GM19455 (cell line): ENCODE data around the gene ST6GALNAC2.
"Not testable (repeated sequence)": the region's sequence is repeated elsewhere in the genome, so short reads cannot be mapped to it uniquely, and the experiment has no call there.

ENCODE experiments used
- ATAC-seq: cut with Tn5 transposase; IDR thresholded peaks from one replicate; pipeline ENCODE4 v1.9.1; 2021; ENCODE audit not compliant: unreplicated experiment

The ST6GALNAC2 gene

DNA sequence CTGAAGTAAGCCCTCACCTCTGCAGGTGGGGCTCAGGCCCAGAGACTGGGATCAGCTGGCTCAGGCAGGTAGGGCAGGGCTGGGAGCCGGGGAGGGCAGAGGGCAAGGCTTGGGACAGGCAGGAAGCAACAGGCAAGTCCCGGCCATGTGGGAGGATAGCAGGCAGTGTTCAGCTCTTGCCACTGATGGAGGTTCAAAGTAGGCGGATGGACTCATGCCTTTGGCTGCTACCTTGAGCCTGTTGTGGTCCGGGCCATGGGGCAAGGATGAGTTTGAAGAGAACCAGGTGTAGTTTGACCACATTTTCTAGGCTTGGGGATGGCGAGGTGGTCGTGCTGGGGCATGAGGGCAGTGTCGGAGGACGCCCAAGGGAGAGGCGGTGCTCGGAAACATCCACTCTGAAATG lies 43.1 kb downstream of the ST6GALNAC2 start:
- no peak for ATAC-seq

DNA sequence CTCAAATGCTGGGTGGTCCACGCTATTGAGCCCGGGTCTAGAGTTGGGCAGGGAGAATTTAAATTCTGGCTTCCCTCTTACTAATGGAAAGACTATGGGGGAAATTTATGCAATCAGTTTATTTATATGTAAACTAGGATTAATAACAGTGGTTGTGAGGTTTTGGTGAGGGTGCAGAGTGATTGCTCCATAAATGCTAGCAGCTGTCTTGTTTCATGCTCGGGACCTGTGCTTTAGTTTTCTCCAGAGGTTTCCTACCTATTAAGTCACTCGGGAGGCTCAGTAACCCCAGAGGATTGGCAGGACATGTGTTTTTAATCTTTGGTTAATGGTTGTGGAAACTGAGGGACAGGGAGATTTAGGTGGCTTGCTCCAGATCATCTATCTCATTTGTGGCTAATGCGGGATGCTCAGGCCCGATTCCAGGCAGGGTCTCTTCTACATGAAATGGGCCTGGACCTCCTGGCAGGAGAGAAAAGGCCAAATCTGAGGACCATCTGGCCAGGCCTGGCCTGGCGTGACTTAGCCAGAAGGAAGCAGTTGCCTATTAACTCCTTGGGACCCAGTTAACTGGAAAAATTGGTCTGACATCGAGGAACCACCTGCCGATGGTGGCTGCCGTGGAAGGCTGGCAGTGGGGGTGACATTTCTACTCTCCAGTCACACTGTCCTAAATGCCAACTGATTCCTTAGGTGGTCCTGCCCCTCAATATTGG lies 43.8 kb downstream of the ST6GALNAC2 start:
- ATAC-seq: no peak

DNA sequence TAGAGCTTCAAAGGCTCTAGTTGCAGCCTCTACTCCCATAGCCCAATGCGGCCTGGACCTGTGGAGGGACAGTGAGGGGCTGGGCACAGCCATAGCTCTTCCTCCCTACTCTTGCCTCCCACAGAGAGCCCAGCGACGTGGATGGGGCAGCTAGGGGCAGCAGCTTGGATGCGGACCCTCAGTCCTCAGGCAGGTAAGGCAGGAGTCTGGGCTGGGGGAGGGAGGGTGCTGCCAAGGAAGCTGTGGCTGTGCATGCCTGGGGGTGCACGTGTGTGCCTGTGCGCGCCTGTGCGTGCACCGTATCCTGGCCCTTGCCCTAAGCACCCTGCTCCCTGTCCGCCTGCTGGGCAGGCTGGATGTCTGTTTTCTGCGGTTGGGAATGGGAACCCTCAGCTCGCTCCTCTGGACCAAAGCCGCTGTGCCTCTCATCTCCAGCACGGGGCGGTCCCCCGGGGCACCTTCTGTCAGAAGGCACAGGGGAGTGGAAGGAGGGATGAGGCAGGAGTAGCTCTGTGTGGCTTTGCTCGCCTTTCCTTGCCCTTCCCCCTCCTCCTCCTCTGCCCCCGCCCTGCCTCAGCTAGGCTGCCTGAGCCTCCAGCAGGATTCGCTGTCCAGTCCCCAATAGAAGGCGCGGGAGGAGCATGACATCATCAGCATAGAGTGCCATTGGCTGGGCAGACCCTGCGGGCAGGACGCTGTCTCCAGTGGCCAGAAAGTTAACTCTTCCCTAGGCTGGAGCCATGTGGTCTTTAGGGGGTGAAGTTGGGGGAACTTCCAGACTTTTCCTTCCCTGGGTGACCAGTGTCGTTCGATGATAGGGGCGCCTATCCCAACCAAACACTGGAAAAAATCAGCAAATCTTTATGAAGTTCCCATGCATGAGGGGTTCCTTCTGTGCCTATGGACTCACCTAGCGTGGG lies 45.0 kb downstream of the ST6GALNAC2 start:
- ATAC-seq: no peak

DNA sequence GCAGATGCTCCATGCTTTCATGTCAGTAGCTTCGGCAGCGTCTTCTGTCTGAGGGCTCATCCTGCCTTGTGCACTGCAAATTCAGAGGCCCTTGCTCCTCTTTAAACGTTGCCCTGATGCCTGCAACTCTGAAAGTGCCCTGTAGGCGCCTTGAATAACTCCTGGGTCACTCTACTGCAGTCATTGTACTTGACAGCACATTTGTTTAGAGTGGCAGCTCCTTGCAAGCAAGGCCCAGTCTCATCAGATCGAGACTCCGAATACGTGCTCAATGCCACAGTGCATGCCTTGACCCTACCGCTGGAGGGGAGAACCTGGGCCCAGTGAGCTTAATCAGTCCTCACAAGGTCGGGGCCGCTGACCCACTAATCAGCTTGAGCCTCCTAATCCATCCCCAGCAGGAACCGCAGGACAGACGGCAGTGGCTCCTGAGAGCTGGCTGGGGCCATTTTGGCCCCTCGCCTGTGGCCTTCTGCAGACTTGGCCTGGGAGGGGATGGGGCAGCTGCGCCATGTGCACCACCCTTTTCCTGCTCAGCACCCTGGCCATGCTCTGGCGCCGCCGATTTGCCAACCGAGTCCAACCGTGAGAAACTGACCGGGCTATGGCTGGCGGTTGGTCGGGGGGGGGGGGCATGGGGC lies 45.9 kb downstream of the ST6GALNAC2 start, which contains the start of gene PRCD:
PRCD (plus strand) TSS at position 414 of the 641 bp plus-strand sequence; CDS start at position 512, 98 bp downstream.
- no peak for ATAC-seq

DNA sequence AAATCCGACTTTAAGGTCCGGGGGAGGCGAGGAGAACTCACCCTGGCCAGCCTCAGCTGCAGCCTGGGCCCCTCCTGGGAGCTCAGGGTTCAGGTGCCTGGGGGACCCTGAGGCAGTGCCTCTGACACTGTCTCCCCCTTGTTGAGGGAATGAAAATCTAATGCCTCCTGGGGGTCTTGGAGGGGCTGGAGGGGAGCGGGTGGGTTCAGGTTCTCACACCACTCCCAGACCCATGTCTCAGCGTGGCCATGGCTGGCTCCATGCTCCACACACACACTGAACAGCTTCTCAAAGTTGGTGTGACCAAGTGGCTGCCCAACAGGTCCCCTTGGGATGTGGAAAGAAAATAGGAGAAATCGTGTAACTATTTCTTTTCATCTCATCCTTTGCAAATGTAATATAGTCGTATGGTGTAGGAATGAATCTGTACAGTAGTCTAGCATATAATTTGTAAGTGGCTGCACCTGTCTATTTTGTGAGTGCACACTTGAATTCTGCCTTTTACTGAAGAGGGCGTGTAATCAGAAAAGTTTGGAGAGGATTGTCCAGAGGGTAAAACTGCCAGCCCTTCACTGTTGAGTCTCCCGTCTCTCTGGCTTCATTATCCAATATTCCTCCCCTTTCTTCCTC lies 46.6 kb downstream of the ST6GALNAC2 start:
- ATAC-seq: no peak

DNA sequence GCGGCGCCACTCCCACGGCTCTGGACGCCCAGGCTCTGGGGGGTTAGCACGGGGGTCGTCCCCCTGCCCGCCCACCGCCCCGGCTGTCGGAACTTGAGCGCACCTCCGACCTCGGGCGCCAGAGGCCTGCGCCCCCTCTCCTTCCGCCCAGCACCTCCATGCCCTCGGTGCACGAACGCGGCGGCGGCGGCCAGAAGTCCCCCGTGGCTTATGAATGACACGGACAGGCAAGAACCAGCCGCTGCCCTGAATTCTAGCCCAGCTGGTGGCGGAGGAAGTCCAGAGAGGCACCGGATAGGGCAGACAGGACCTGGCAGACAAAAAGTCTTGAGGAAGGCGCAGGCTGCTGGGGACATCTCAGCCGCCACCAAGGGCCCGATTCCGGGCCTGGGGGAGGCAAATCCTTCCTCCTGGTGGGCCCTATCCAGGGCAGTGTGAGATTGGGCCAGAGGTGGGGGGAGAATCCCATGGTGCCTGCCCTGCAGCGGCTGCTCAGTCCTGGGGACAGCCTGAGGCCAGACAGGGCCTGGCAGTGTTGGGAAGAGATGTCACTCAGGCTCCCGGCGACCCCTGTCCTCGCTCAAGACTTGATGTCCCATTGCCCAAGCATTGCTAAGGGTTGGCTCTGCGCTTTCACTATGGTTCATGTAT lies 47.3 kb downstream of the ST6GALNAC2 start:
- ATAC-seq: no peak

DNA sequence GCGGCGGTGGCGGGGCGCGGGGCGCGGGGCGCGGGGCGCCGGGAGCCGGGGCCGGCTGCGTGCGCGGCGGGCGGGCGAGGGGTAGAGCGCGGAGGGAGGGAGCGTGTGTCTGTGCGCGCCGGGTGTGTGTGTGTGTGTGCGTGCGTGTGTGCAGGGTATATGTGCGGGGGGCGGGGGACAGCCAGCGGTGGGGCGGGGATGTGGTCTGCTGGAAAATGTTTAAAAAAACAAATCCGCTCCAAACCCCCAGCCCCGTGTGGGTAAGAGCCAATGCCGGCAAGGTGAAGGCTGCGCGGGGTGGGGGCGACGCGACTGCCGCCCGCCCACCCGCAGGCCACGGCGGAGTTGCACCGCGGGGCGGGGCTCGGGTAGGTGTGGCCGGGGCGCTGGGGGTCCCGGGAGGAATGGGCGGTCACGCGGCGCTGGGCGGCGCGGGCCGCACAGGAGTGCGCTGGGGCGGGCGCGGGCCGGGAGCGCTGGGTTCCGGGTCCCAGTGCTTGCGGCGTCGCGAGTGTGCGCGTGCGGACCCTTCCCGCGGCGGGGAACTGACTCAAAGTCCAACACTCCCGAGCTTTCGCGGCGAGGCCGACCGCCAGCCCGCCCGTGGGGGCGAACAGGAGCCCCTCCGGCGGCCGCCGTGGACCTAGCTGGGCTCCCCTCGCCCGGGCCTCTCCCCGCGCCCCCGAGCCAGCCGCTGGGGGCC lies 47.9 kb downstream of the ST6GALNAC2 start, which contains the start of gene CYGB:
CYGB (minus strand) TSS at position 132 of the 703 bp plus-strand sequence. CDS start 167 bp downstream, outside the sequence.
- no peak for ATAC-seq

DNA sequence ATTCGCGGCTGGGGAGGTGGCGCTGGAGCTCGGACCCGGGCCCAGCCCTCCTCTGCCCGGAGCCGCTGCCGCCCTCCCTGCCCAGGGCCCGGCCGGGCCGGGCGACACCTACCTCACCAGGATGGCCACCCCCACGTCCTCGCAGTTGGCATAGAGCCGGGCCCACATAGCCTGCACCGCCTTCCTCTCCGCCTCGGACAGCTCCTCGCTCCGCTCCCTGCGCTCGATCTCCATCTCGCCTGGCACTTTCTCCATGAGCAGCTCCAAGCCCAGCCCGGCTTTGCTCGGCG lies 48.4 kb downstream of the ST6GALNAC2 start:
- no peak for ATAC-seq

DNA sequence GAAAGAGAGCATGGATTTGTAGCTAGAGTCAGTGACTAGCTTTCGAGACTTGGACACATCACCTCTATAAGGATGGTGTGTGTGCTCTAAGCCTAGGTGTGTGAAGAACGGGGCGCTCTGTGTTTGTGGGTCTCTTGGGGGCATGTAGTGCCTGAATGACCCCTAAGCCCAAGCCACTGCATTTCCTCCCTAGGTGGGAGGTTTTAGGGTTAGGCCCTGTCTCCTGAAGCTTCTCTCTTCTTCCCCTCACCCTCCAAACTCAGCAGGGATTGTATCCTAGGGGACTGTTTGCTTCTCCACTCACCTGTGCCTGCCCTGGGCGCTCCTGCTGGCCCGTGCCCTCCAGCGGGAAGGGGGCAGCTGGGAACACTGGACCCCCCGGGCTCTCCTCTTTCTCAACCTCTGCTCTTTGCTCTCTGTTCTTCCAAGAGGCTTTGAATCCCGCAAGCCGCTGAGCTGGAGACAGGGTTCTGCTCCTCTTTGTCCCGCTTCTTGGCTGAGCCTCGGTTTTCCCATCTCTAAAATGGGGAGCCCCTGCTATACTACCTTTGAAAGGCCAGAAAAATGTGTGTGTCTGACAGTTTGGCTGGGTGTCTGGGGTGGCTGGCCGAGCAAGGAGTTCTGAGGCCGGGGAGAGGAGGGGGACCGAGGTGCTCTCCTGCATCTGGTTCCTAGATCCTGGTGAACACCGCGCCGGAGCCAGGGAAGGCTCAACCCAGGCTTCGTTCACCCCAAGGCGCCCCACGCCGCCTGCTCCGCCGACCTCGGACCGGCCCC lies 49.0 kb downstream of the ST6GALNAC2 start:
- no peak for ATAC-seq

DNA sequence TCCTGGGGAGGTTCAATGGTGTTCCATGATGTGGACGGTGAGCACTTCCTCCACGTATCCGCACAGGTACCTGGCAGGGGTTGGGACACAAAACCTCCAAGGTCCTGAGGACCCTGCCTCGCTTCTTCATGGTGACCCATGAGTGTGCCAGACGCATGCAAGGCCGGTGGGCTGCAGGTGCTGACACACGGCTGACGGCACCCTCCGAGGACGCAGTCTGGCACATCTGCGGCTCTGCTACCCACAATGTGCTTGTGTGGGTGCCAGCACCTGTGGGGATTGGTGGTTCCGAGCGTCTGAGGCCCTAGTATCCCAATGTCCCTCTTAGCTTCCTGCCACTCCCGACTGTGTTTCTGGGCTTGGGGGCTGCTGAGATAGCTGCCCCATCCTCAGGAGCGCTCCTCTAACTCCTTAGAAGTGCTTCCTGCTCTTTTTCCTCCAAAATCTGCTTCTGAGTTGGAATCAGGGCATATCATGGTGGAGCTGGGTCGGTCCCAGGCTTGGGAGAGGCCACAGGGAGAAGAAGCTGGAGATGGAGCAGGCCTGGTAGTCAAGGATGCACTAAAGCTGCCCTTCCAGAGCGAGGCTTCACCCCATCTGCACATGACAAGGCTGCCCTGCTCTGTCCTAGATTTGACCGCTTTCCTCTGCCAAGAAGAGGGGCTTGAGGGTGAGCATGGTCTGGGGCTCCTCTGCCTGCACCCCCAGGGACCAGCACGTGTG lies 49.7 kb downstream of the ST6GALNAC2 start:
- no peak for ATAC-seq

DNA sequence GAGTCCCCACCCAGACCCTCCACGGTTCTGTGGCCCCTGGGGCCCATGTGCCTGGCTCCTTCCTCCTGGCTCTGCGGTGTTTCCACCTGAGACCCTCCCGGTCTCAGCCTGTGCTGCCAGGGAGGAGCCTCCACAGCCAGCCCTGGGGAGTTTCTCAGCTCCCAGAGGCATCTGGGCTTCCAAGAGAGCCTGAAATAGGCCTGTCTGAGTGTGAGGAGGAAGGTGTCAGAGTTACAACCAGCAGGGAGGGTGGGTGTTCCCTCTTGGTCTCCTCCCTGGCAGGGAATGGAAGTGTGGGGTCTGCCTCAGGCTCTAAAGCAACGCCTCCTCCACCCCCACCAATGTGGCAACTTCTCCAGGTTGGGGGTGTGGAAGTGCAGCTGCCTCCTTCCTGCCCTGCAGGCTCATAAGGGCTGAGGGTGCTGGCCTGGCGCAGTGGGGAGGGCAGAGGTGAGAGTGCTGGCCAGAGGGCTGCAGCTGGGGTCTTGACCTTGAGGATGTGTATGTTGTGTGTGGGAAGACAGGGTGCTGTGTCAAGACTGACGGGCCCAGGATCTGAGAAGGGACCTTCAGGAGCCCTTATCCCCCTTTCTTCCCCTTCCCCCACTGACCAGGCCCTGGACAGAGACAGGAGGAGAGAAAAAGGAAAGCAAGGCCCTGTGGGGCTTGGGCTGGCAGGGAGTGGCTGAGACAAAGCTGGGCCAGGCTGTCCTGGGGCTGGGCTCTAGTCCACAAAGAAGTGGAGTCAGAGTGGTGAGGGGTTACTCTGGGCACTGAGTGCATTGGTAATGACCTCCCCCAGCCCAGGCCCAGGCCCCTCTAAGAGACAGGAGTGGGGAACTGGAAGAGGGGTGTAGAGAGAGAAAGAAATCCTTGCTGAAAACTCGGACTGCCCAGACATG lies 50.6 kb downstream of the ST6GALNAC2 start:
- ATAC-seq: no peak

DNA sequence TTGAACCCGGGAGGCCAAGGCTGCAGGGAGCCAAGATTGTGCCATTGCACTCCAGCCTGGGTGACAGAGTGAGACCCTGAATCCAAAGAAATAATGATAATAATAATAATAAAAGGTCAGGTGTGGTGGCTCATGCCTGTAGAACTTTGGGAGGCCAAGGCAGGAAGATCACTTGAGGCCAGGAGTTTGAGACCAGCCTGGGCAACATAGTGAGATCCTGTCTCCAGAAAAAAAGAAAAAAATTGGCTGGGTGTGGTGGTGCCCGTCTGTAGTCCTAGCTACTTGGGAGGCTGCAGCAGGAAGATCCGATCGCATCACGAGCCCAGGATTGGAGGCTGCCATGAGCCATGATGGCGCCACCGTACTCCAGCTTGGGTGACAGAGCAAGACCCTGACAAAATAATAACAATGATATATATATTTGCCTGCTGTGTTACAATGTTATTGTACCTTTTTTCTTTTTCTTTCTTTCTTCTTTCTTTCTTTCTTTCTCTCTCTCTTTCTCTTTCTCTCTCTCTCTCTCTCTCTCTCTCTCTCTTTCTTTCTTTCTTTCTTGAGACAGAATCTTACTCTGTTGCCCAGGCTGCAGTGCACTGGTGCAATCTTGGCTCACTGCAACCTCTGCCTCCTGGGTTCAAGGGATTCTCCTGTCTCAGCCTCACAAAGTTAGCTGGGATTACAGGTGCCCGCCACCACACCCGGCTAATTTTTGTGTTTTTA lies 51.9 kb downstream of the ST6GALNAC2 start:
- ATAC-seq: not testable (repeated sequence)

DNA sequence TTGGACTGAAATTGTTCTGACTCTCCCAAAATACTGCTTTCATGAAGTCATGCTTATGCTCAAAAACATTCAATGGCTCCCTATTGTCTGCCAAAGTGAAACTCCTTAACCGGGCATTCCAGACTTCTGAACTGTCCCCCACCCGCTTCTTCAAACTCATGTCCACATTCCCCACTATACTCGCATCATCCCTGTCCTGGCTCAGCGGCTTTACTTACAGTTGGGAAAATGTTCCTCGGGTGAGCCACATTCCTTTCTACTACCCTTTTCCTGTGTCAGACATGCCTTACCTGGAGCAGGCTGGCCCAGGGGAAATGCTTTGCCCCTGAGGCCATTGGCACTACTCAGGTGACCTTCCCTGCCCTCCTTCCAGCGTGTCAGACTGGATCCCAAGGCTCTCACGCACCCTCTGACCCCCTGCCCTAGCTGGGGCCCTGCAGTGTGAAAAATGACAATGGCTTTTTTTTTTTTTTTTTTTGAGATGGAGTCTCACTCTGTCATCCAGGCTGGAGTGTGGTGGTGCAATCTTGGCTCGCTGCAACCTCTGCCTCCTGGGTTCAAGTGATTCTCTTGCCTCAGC lies 53.5 kb downstream of the ST6GALNAC2 start:
- ATAC-seq: no peak

DNA sequence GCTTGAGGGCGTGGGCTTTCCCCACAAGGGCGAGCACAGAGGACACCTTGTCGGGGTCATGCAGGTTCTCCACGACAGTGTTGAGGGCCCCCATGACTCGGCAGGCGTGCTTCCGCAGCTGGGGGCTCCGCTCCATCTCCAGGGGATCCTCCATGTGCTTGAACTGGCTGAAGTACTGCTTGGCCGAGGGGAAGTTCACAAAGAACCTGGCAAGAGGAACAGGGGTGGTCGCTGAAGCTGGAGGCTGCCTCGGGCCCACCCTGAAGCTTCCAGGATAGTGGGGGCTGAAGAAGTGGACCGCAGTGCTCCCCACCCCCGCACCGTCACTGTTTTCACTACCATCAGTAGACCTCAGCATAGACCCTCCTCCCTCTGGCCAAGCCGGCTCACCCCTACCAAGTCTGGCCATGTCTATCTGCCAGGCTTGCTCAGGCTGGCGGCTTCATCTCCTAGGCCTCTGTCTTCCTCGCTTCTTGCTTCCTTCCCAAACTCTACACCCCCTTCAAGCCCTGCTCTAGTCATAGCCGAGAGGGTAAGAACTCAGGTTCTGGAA lies 54.1 kb downstream of the ST6GALNAC2 start:
- ATAC-seq: no peak

DNA sequence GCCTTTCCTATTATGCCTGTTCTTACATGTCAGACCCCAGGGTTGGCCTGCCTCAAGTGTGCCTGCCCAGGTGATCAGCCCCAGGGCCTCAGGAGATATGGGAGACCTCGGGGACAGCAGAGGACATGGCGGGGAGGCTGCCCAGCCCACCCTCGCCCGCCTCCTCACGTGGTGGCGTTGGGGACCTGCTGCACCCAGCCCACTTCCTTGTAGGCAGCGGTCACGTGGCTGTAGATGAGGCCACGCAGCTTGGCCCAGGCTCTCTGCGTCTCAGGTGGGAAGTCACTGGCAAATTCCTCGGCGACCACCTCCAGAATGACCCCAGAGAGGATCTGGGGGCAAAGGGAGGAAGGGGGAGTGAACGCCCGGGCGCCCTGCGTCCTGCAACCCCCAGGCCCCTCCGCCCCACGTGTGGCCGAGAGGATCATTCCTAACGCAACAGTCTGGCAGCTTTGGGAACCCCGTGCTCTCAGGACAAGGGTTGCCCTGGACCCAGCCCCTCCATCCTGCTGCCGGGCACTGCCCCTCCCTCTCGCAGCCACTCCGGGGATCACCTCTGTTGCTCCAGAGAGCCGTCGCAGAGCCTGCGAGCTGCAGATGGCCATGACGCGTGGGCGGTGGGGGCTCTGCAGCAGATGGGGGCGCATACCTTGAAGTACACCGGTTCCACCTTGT lies 54.7 kb downstream of the ST6GALNAC2 start:
- ATAC-seq: no peak
